SU-DHL-6 (cell line): ENCODE measurements around the gene HS2ST1.

Source experiments
- H2AFZ ChIP-seq: fragments of 200-600 bp; sonication (generic); 2 replicates; pipeline ENCODE4 v1.6.1; 2014; ENCODE audit warnings: low read depth, mild to moderate bottlenecking, moderate library complexity, mixed read lengths, antibody characterized with exemption, low read length; ENCODE audit not compliant: severe bottlenecking
- H3F3A ChIP-seq: fragments of 200-600 bp; shearing (Covaris generic); 2 replicates; pipeline ENCODE4 v1.6.0; 2016; ENCODE audit warnings: antibody characterized with exemption, mild to moderate bottlenecking; ENCODE audit not compliant: insufficient read depth
- H3K27ac ChIP-seq: fragments of 200-600 bp; sonication (generic); 2 replicates; pipeline ENCODE4 v1.5.1; 2016; ENCODE audit warnings: low read depth, mild to moderate bottlenecking, low read length, moderate library complexity, mixed read lengths
- H3K27me3 ChIP-seq: fragments of 200-600 bp; sonication (generic), shearing (Covaris generic); 2 replicates; pipeline ENCODE4 v1.6.0; 2014; ENCODE audit warnings: mild to moderate bottlenecking, low read length
- H3K36me3 ChIP-seq: fragments of 200-600 bp; sonication (generic); 2 replicates; pipeline ENCODE4 v1.6.1; 2014; ENCODE audit warnings: mild to moderate bottlenecking, low read length, mixed read lengths
- H3K4me2 ChIP-seq: fragments of 300-600, 200-600 bp; shearing (Covaris generic), sonication (generic); 2 replicates; pipeline ENCODE4 v1.6.0; 2014; ENCODE audit warnings: low read length, low read depth, mild to moderate bottlenecking; ENCODE audit not compliant: poor library complexity, severe bottlenecking
- H3K4me3 ChIP-seq: fragments of 200-600 bp; sonication (generic); 2 replicates; pipeline ENCODE4 v1.5.1; 2014; ENCODE audit warnings: antibody characterized with exemption, low read length, mild to moderate bottlenecking, mixed read lengths; ENCODE audit not compliant: insufficient read depth, poor library complexity, severe bottlenecking
- H3K79me2 ChIP-seq: fragments of 200-600 bp; sonication (generic); 2 replicates; pipeline ENCODE4 v1.6.1; 2014; ENCODE audit warnings: mild to moderate bottlenecking, low read length, moderate library complexity; ENCODE audit not compliant: insufficient read depth
- H3K9ac ChIP-seq: fragments of 200-600 bp; sonication (generic); 2 replicates; pipeline ENCODE4 v1.7.0; 2014; ENCODE audit warnings: mild to moderate bottlenecking, low read length
- H3K9me2 ChIP-seq: fragments of 200-600 bp; sonication (generic); replicated peaks from 2 replicates; pipeline ENCODE4 v1.6.1; 2014; ENCODE audit warnings: low read length; ENCODE audit not compliant: insufficient read depth
- H3K9me3 ChIP-seq: fragments of 200-600 bp; sonication (generic); 2 replicates; pipeline ENCODE4 v1.6.1; 2014; ENCODE audit warnings: low read length, mixed read lengths; ENCODE audit not compliant: insufficient read depth
- H4K20me1 ChIP-seq: fragments of 200-600 bp; sonication (generic); 2 replicates; pipeline ENCODE4 v1.6.1; 2014; ENCODE audit warnings: low read depth, mild to moderate bottlenecking, antibody characterized with exemption, low read length, moderate library complexity, mixed read lengths
- CTCF ChIP-seq: fragments of 200-600 bp; sonication (generic); IDR thresholded peaks from one replicate; pipeline ENCODE4 v1.5.1; 2017; ENCODE audit warnings: antibody characterized with exemption, mild to moderate bottlenecking, low read length, moderate library complexity; ENCODE audit not compliant: insufficient read depth, poor library complexity, severe bottlenecking
- EZH2phosphoT487 ChIP-seq: fragments of 200-600 bp; sonication (generic), shearing (Covaris generic); conservative IDR thresholded peaks from 2 replicates; pipeline ENCODE4 v1.6.1; 2018; ENCODE audit warnings: mild to moderate bottlenecking, antibody characterized with exemption, low read length, moderate library complexity, mixed read lengths

Gene HS2ST1

GRCh38 chr1:87093286-87093685, 178.9 kb downstream of the HS2ST1 start:
- Histone ChIP-seq H3K27ac (no peak overlapping the region), H3K27me3 (no peaks in the 10 kb centered on the region), H3K9me2 (no peaks in the 10 kb centered on the region), H3K79me2 (peaks cover 60% of the 10 kb centered on the region), H3K9me3 (no peaks in the 10 kb centered on the region), H2AFZ (no peak overlapping the region), H3K9ac (no peak overlapping the region), H3F3A (peaks cover 13% of the 10 kb centered on the region), H3K4me3 (no peak overlapping the region), H3K36me3 (peaks cover 59% of the 10 kb centered on the region), H4K20me1 (0 out of 2 replicates have a peak, but pooled peaks cover 7% of the 10 kb centered on the region), H3K4me2 (no peak overlapping the region)
- no peak for TF ChIP-seq CTCF
- TF ChIP-seq EZH2phosphoT487 = no peak

GRCh38 chr1:87094238-87094637, 179.8 kb downstream of the HS2ST1 start:
- H3K27ac ChIP-seq = no peak overlapping the region
- peaks cover 59% of the 10 kb centered on the region for H3K36me3 ChIP-seq
- H3K9ac ChIP-seq = no peak overlapping the region
- H3F3A ChIP-seq = peaks cover 13% of the 10 kb centered on the region
- no peak overlapping the region for H3K4me2 ChIP-seq
- 0 out of 2 replicates have a peak, but pooled peaks cover 7% of the 10 kb centered on the region for H4K20me1 ChIP-seq
- H3K9me3 ChIP-seq = no peaks in the 10 kb centered on the region
- no peak overlapping the region for H2AFZ ChIP-seq
- H3K79me2 ChIP-seq = peaks cover 50% of the 10 kb centered on the region
- H3K9me2 ChIP-seq = no peaks in the 10 kb centered on the region
- no peak overlapping the region for H3K4me3 ChIP-seq
- H3K27me3 ChIP-seq = no peaks in the 10 kb centered on the region
- no peak for TF ChIP-seq EZH2phosphoT487
- TF ChIP-seq CTCF = no peak

- H3K9me3 ChIP-seq = no peaks in the 10 kb centered on the region
- no peaks in the 10 kb centered on the region for H3K9me2 ChIP-seq
- H4K20me1 ChIP-seq = 0 out of 2 replicates have a peak, but pooled peaks cover 4% of the 10 kb centered on the region
- peaks cover 55% of the 10 kb centered on the region for H3K36me3 ChIP-seq
- H3K9ac ChIP-seq = no peak overlapping the region
- no peaks in the 10 kb centered on the region for H3K27me3 ChIP-seq
- no peak overlapping the region for H3K4me2 ChIP-seq
- H3K27ac ChIP-seq = no peak overlapping the region
- no peak overlapping the region for H3K4me3 ChIP-seq
- H3K79me2 ChIP-seq = peaks cover 13% of the 10 kb centered on the region; the same call in 1 of the 2 replicates
- TF ChIP-seq EZH2phosphoT487 (no peak), CTCF (no peak)
- no peak overlapping the region for H2AFZ ChIP-seq
- peaks cover 9% of the 10 kb centered on the region for H3F3A ChIP-seq
These were observed 185.8 kb downstream of the HS2ST1 start for GRCh38 chr1:87100271-87100670.

GRCh38 chr1:87103074-87103473, 188.6 kb downstream of the HS2ST1 start:
- Histone ChIP-seq H3K27ac (no peak overlapping the region), H4K20me1 (no peaks in the 10 kb centered on the region), H3K9me3 (no peaks in the 10 kb centered on the region), H3K79me2 (no peaks in the 10 kb centered on the region), H3K9me2 (no peaks in the 10 kb centered on the region), H3K36me3 (peaks cover 38% of the 10 kb centered on the region), H3F3A (peaks cover 14% of the 10 kb centered on the region), H3K4me2 (no peak overlapping the region), H3K9ac (no peak overlapping the region), H3K4me3 (no peak overlapping the region), H2AFZ (no peak overlapping the region), H3K27me3 (no peaks in the 10 kb centered on the region)
- no peak for TF ChIP-seq CTCF
- TF ChIP-seq EZH2phosphoT487 = no peak
